ENCODE results near the gene USP4.

The USP4 gene

DNA sequence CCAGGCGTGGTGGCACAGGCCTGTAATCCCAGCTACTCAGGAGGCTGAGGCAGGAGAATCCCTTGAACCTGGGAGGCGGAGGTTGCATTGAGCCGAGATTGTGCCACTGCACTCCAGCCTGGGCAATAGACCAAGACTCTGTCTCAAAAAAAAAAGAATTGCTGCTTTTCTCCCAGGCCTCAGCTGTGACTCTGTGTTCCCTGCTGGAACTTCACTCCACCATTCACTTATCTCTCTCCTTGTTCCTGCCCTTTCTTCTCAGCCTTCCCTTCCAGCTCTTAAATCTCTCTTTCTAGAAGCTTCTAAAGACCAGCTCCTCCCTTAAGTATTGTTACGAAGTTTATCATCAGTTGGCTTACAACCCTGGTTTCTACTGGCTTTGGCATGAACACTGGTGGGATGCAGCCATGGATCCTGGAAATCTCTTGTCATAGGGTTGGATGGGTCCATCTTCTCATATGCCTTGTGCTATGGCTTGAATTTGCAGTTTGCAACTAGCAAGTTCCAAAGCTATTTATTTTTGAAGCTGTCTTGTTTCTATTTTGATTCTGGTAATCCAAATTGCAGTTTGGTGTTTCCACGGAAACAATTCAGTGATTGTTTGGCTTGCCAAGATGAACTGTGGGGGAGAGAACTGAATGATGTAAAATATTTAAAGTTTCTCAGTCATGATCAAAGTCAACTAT lies 73.3 kb downstream of the USP4 start:
- no peak for ATAC-seq (ENCODE audit: low read depth)
- H3K4me3 ChIP-seq (ENCODE audit: severe bottlenecking): no peak overlapping the region

GRCh38 chr3:49265661-49266386 lies 74.0 kb downstream of the USP4 start:
- Histone ChIP-seq H3K9me3 (ENCODE audit: severe bottlenecking) (no peaks in the 10 kb centered on the region), H3K27me3 (ENCODE audit: insufficient read depth, poor library complexity, severe bottlenecking) (no peaks in the 10 kb centered on the region), H3K4me1 (ENCODE audit: insufficient read depth, poor library complexity, severe bottlenecking) (no peaks in the 10 kb centered on the region), H3K36me3 (ENCODE audit: low read depth) (no peaks in the 10 kb centered on the region), H3K27ac (ENCODE audit: poor library complexity, severe bottlenecking) (no peak overlapping the region), H3K4me3 (ENCODE audit: severe bottlenecking) (no peak overlapping the region)
- ATAC-seq (ENCODE audit: low read depth) (peak; percentile 12; the same call in 1 of the 3 replicates), DNase-seq (ENCODE audit: low spot score) (no peak)
- no peak for TF ChIP-seq CTCF (IDR thresholded peaks at IDR 0.05; ENCODE audit: poor library complexity, severe bottlenecking)

More for the DNA sequence above, 73.3 kb downstream of the USP4 start:
- H3K27ac ChIP-seq (ENCODE audit: poor library complexity, severe bottlenecking): no peak overlapping the region
- H3K36me3 ChIP-seq (ENCODE audit: low read depth): no peaks in the 10 kb centered on the region
- DNase-seq (ENCODE audit: low spot score): no peak
- H3K9me3 ChIP-seq (ENCODE audit: severe bottlenecking): no peaks in the 10 kb centered on the region
- no peak for TF ChIP-seq CTCF (IDR thresholded peaks at IDR 0.05; ENCODE audit: poor library complexity, severe bottlenecking)
- H3K27me3 ChIP-seq (ENCODE audit: insufficient read depth, poor library complexity, severe bottlenecking): no peaks in the 10 kb centered on the region
- no peaks in the 10 kb centered on the region for H3K4me1 ChIP-seq (ENCODE audit: insufficient read depth, poor library complexity, severe bottlenecking)

DNA sequence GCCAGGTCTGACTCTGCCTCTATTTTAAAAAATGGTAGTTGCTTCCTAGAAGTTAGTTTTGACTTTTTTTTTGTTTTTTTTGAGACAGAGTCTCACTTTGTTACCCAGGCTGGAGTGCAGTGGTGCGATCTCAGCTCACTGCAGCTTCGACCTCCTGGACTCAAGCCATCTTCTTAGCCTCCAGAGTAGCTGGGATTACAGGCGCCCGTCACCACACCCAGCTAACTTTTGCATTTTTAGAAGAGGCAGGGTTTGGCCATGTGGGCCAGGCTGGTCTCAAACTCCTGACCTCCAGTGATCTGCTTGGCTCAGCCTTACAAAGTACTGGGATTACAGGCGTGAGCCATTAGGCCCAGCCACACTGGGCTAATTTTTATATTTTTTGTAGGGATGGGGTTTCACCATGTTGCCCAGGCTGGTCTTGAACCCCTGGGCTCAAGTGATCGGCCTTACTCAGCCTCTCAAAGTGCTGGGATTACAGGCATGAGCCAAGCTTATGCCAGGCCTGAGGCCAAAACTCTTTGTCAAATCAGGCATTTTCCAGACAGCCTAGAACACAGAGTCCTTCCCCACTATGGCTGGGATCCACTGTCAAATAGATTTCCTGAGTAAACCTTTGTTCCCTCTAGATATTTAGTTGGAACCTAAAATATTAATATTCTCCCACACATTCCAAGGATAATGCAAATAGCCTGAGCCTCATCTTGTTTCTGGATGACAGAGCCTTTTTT lies 76.5 kb downstream of the USP4 start:
- TF ChIP-seq CTCF (IDR thresholded peaks at IDR 0.05; ENCODE audit: poor library complexity, severe bottlenecking): no peak

GRCh38 chr3:49260806-49261324 lies 79.0 kb downstream of the USP4 start:
- no peak overlapping the region for H3K27ac ChIP-seq (ENCODE audit: poor library complexity, severe bottlenecking)
- DNase-seq (ENCODE audit: low spot score) (no peak), ATAC-seq (ENCODE audit: low read depth) (0 out of 3 replicates have a peak, but pooled peaks have one; percentile 10)
- no peaks in the 10 kb centered on the region for H3K4me1 ChIP-seq (ENCODE audit: insufficient read depth, poor library complexity, severe bottlenecking)
- no peak overlapping the region for H3K4me3 ChIP-seq (ENCODE audit: severe bottlenecking)
- H3K27me3 ChIP-seq (ENCODE audit: insufficient read depth, poor library complexity, severe bottlenecking): no peaks in the 10 kb centered on the region
- no peak for TF ChIP-seq CTCF (IDR thresholded peaks at IDR 0.05; ENCODE audit: poor library complexity, severe bottlenecking)
- no peaks in the 10 kb centered on the region for H3K36me3 ChIP-seq (ENCODE audit: low read depth)
- H3K9me3 ChIP-seq (ENCODE audit: severe bottlenecking): no peaks in the 10 kb centered on the region

More for the DNA sequence above, 76.5 kb downstream of the USP4 start:
- H3K4me3 ChIP-seq (ENCODE audit: severe bottlenecking): no peak overlapping the region
- H3K9me3 ChIP-seq (ENCODE audit: severe bottlenecking): no peaks in the 10 kb centered on the region
- DNase-seq (ENCODE audit: low spot score) (no peak), ATAC-seq (ENCODE audit: low read depth) (no peak)
- no peaks in the 10 kb centered on the region for H3K36me3 ChIP-seq (ENCODE audit: low read depth)
- H3K27me3 ChIP-seq (ENCODE audit: insufficient read depth, poor library complexity, severe bottlenecking): no peaks in the 10 kb centered on the region
- H3K4me1 ChIP-seq (ENCODE audit: insufficient read depth, poor library complexity, severe bottlenecking): no peaks in the 10 kb centered on the region
- H3K27ac ChIP-seq (ENCODE audit: poor library complexity, severe bottlenecking): no peak overlapping the region

Measured in RWPE2 (cell line).